Measurements from ENCODE around the gene HS6ST2. TPM values are rescaled to one million over a fixed set of nuclear protein-coding genes. Genes with fewer than 3 reads are reported as not detected.

HS6ST2 gene
- total and polyA plus RNA-seq, 11 donors: 0.05 to 0.54 (median 0.17) TPM; not detected in 3

DNA sequence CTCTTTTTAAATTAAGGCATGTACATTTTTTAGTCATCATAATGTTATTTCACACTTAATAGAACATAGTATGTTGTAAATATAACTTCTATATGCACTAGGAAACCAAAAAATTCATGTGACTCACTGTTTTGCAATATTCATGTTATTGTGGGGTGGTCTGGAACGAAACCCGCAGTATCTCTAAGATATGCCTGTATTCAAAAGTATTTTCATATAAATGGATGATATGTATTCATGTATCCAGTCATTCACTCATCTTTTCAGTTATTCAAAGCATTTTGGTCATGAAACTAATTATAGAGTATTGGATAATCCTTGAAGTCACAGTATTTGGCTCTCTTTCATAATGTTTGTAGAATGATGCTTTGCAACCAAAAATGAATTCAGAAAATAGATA is 168.1 kb downstream of the HS6ST2 start:
- Histone ChIP-seq H3K4me1 (no peaks in the 10 kb centered on the region), H3K27me3 (peaks cover 0 to 17% (median 0%) of the 10 kb centered on the region in 9 donors), H3K27ac (no peak overlapping the region), H3K9me3 (no peaks in the 10 kb centered on the region), H3K36me3 (no peaks in the 10 kb centered on the region), H3K4me3 (no peak overlapping the region)
- 72 to 96% (median 89%) methylated on average over 2 of the region's 2 CpGs for whole genome bisulfite sequencing, 4 donors
- DNase-seq: no peak
- TF ChIP-seq CTCF (IDR thresholded peaks at IDR 0.05): no peak
- TF ChIP-seq POLR2A (IDR thresholded peaks at IDR 0.05): no peak
- intact Hi-C loops (cut with DNase I): no loop called here
- no peak for ATAC-seq

GRCh38 chrX:132786217-132786616 is 172.2 kb downstream of the HS6ST2 start:
- H3K4me1 ChIP-seq: no peaks in the 10 kb centered on the region
- H3K4me3 ChIP-seq: no peak overlapping the region
- no peaks in the 10 kb centered on the region for H3K36me3 ChIP-seq
- WGBS, 4 donors: 72 to 93% (median 78%) methylated on average over 1 of the region's 1 CpG
- DNase-seq (no peak), ATAC-seq (no peak)
- no peak overlapping the region for H3K27ac ChIP-seq
- intact Hi-C loops (cut with DNase I): no loop called here
- no peaks in the 10 kb centered on the region for H3K9me3 ChIP-seq
- peaks cover 0 to 25% (median 0%) of the 10 kb centered on the region in 9 donors for H3K27me3 ChIP-seq
- TF ChIP-seq CTCF (IDR thresholded peaks at IDR 0.05): no peak
- TF ChIP-seq POLR2A (IDR thresholded peaks at IDR 0.05): no peak

DNA sequence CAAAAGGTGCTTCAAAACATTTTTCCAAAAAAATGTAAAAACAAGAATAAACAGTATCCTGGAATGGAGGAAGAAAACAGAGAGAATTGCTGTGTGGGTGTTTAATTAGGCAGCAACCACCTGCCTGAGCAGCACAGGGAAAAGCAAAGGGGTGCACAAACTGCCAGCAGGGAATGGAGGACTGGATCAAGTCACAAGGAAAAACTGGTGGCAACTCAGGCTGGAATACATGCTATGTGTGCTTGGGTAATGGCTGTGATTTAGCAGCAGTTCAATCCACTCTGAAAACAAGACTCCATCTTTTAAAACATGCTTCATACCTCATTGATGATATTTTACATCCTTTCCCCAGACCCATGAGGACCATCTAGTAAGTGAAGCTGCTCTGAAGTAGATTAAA is 179.5 kb downstream of the HS6ST2 start:
- H3K27me3 ChIP-seq: peaks cover 0 to 38% (median 0%) of the 10 kb centered on the region in 9 donors
- ATAC-seq: no peak

GRCh38 chrX:132776486-132777210 is 181.8 kb downstream of the HS6ST2 start:
- Histone ChIP-seq H3K27me3 (peaks cover 0 to 25% (median 0%) of the 10 kb centered on the region in 9 donors), H3K4me1 (no peaks in the 10 kb centered on the region), H3K4me3 (no peak overlapping the region), H3K36me3 (no peaks in the 10 kb centered on the region), H3K27ac (no peak overlapping the region), H3K9me3 (no peaks in the 10 kb centered on the region)
- no peak for TF ChIP-seq POLR2A (IDR thresholded peaks at IDR 0.05)
- TF ChIP-seq CTCF (IDR thresholded peaks at IDR 0.05): no peak
- DNase-seq (no peak), ATAC-seq (no peak)
- intact Hi-C loops (cut with DNase I): no loop called here
- WGBS, 4 donors: 66 to 87% (median 78%) methylated on average over 6 of the region's 6 CpGs

More for the DNA sequence above, 179.5 kb downstream of the HS6ST2 start:
- Histone ChIP-seq H3K9me3 (no peaks in the 10 kb centered on the region), H3K4me1 (no peaks in the 10 kb centered on the region), H3K4me3 (no peak overlapping the region), H3K36me3 (no peaks in the 10 kb centered on the region), H3K27ac (no peak overlapping the region)
- no peak for DNase-seq
- no peak for TF ChIP-seq CTCF (IDR thresholded peaks at IDR 0.05)
- TF ChIP-seq POLR2A (IDR thresholded peaks at IDR 0.05): no peak
- intact Hi-C loops (cut with DNase I): no loop called here
